ENCODE measurements around the gene MCCD1.
A peak's percentile ranks its signal among the peaks of the same experiment; 100 is the strongest.

GRCh38 chr6:31576897-31577578 is 48.3 kb downstream of the MCCD1 start:
- TF ChIP-seq POLR2A (IDR thresholded peaks at IDR 0.05; ENCODE audit: low read depth, low read length) = no peak; the same call in 1 of the 2 replicates
- peak; percentile 14; the same call in 1 of the 2 replicates for TF ChIP-seq POLR2AphosphoS5 (IDR thresholded peaks at IDR 0.05; ENCODE audit: low read depth, low read length)
- no peak for TF ChIP-seq TAF1 (IDR thresholded peaks at IDR 0.05; ENCODE audit: low read depth, low read length)
- no peak for TF ChIP-seq SPI1 (IDR thresholded peaks at IDR 0.05; ENCODE audit: low read depth, low read length)
